Liver (tissue), 9 donors: Measurements from ENCODE around the gene PLP2. TPM values are rescaled to one million over a fixed set of nuclear protein-coding genes. Genes with fewer than 3 reads are reported as not detected.

ENCODE experiments used
- DNase-seq: peaks from one replicate; pipeline ENCODE4 v3.0.0-alpha.2; 2017; ENCODE audit warnings: low spot score
- H3K27ac ChIP-seq, 2 donors: one replicate each; pipeline ENCODE4 v1.7.0; 2013; ENCODE audit warnings: inconsistent platforms in 2 of 2, low read length in 2 of 2, control low read depth in 1 of 2, low read depth in 1 of 2, mild to moderate bottlenecking in 1 of 2
- H3K27me3 ChIP-seq, 4 donors: one replicate each; pipeline versions ENCODE4 v1.6.1 to v1.7.0; 2013; ENCODE audit warnings: low read length in 3 of 4, inconsistent platforms in 1 of 4, mild to moderate bottlenecking in 1 of 4, moderate library complexity in 1 of 4; ENCODE audit not compliant: control insufficient read depth in 4 of 4, insufficient read depth in 4 of 4
- H3K36me3 ChIP-seq, 4 donors: one replicate each; pipeline versions ENCODE4 v1.6.1 to v1.7.0; 2013; ENCODE audit warnings: low read length in 3 of 4, mild to moderate bottlenecking in 3 of 4, low read depth in 1 of 4, moderate library complexity in 1 of 4; ENCODE audit not compliant: control insufficient read depth in 4 of 4, insufficient read depth in 3 of 4
- H3K4me1 ChIP-seq, 4 donors: one replicate each; pipeline versions ENCODE4 v1.6.1 to v1.7.0; 2013; ENCODE audit warnings: low read length in 3 of 4, mild to moderate bottlenecking in 3 of 4, moderate library complexity in 1 of 4; ENCODE audit not compliant: control insufficient read depth in 4 of 4, insufficient read depth in 4 of 4
- H3K4me3 ChIP-seq, 3 donors: one replicate each; pipeline versions ENCODE4 v1.6.1 to v1.7.0; 2013; ENCODE audit warnings: low read length in 3 of 3, control low read depth in 1 of 3, low read depth in 1 of 3, mild to moderate bottlenecking in 1 of 3
- H3K9ac ChIP-seq, 2 donors: one replicate each; pipeline ENCODE4 v1.7.0; 2013; ENCODE audit warnings: low read length in 2 of 2, mild to moderate bottlenecking in 2 of 2, moderate library complexity in 2 of 2, control low read depth in 1 of 2, low read depth in 1 of 2
- H3K9me3 ChIP-seq, 4 donors: one replicate each; pipeline versions ENCODE4 v1.6.1 to v1.7.0; 2013; ENCODE audit warnings: low read length in 3 of 4; ENCODE audit not compliant: control insufficient read depth in 4 of 4
- EGR1 ChIP-seq, 2 donors: IDR thresholded peaks; 2 replicates each; pipeline ENCODE4 v1.6.1; 2016 to 2018; ENCODE audit warnings: antibody characterized with exemption in 2 of 2, low read depth in 2 of 2
- FOXA1 ChIP-seq: IDR thresholded peaks from 2 replicates; pipeline ENCODE4 v1.6.1; 2016; ENCODE audit warnings: antibody characterized with exemption
- FOXA2 ChIP-seq: IDR thresholded peaks from 2 replicates; pipeline ENCODE4 v1.6.1; 2016; ENCODE audit warnings: antibody characterized with exemption
- GABPA ChIP-seq, 2 donors: IDR thresholded peaks in 1 of 2; conservative IDR thresholded peaks in 1 of 2; 2 replicates each; pipeline ENCODE4 v1.6.1; 2016; ENCODE audit warnings: antibody characterized with exemption in 2 of 2, mild to moderate bottlenecking in 1 of 2, moderate library complexity in 1 of 2
- HNF4A ChIP-seq, 2 donors: conservative IDR thresholded peaks; 2 replicates each; pipeline ENCODE4 v1.6.1; 2016; ENCODE audit warnings: antibody characterized with exemption in 2 of 2, mild to moderate bottlenecking in 2 of 2
- HNF4G ChIP-seq: IDR thresholded peaks from 2 replicates; pipeline ENCODE4 v1.6.1; 2016; ENCODE audit warnings: antibody characterized with exemption
- JUND ChIP-seq, 2 donors: IDR thresholded peaks; 2 replicates each; pipeline ENCODE4 v1.6.1; 2016; ENCODE audit warnings: antibody characterized with exemption in 2 of 2
- MAX ChIP-seq: IDR thresholded peaks from 2 replicates; pipeline ENCODE4 v1.6.1; 2016; ENCODE audit warnings: antibody characterized with exemption
- NR2F2 ChIP-seq: IDR thresholded peaks from 2 replicates; pipeline ENCODE4 v1.6.1; 2016; ENCODE audit warnings: antibody characterized with exemption
- RAD21 ChIP-seq, 2 donors: IDR thresholded peaks; 2 replicates each; pipeline ENCODE4 v1.6.1; 2016; ENCODE audit warnings: antibody characterized with exemption in 2 of 2, mild to moderate bottlenecking in 2 of 2
- REST ChIP-seq: IDR thresholded peaks from 2 replicates; pipeline ENCODE4 v1.6.1; 2016; ENCODE audit warnings: antibody characterized with exemption, mild to moderate bottlenecking
- RXRA ChIP-seq, 2 donors: IDR thresholded peaks; 2 replicates each; pipeline ENCODE4 v1.6.1; 2017 to 2018; ENCODE audit warnings: antibody characterized with exemption in 2 of 2, mild to moderate bottlenecking in 1 of 2
- SP1 ChIP-seq: IDR thresholded peaks from 2 replicates; pipeline ENCODE4 v1.6.1; 2018; ENCODE audit warnings: antibody characterized with exemption, mild to moderate bottlenecking
- TAF1 ChIP-seq: conservative IDR thresholded peaks from 2 replicates; pipeline ENCODE4 v1.6.1; 2016; ENCODE audit warnings: antibody characterized with exemption, mild to moderate bottlenecking
- YY1 ChIP-seq: IDR thresholded peaks from 2 replicates; pipeline ENCODE4 v1.6.1; 2016; ENCODE audit warnings: antibody characterized with exemption, mild to moderate bottlenecking
- WGBS: extraction: QIAGEN DNeasy Blood & Tissue Kit; methylation state at CpG from one replicate; pipeline ENCODE4 v1.1.7; 2013; 5-methylcytosine and 5-hydroxymethylcytosine counted together
- polyA plus RNA-seq, 2 donors: library from polyadenylated mRNA; stranded (reverse) in 1 of 2; unstranded in 1 of 2; fragments of 200-250 nt in 1 of 2; fragments of >200 nt in 1 of 2; fragmentation: Nextera tagmentation in 1 of 2; extraction: Ambion mirVana in 1 of 2; gene quantifications; one replicate each; pipeline versions ENCODE4 v1.2.1 to v1.2.3, GENCODE V29; 2013 to 2015
- total RNA-seq, 2 donors: library from RNA; depleted of rRNA; stranded (reverse); fragments of >200 nt; gene quantifications; one replicate each; pipeline ENCODE4 v1.2.3, GENCODE V29; 2014
- TF ChIP-seq, protein P1 (sequence below): IDR thresholded peaks from 2 replicates; pipeline ENCODE4 v1.6.1; 2016; ENCODE audit warnings: antibody characterized with exemption
- TF ChIP-seq, protein P2 (sequence below): fragments of 150-350 bp; IDR thresholded peaks from 2 replicates; pipeline ENCODE4 v1.5.1; 2017; ENCODE audit warnings: improper control_type of control experiment, low read depth, low read length; ENCODE audit not compliant: missing input control
- TF ChIP-seq, protein P3 (sequence below): IDR thresholded peaks from 2 replicates; pipeline ENCODE4 v1.6.1; 2016; ENCODE audit warnings: antibody characterized with exemption
- donor health status: healthy.
- donor health status: healthy.
- donor health status: healthy.
- donor health status: healthy.
- donor health status: healthy.

PLP2 gene
- total and polyA plus RNA-seq, 4 donors: 2.4 to 24.5 (median 14.7) TPM

- Histone ChIP-seq H3K4me1 (peaks cover 0 to 4% (median 2%) of the 10 kb centered on the region in 4 donors), H3K9me3 (no peaks in the 10 kb centered on the region), H3K4me3 (no peak overlapping the region), H3K9ac (no peak overlapping the region), H3K27me3 (no peaks in the 10 kb centered on the region), H3K27ac (no peak overlapping the region), H3K36me3 (no peaks in the 10 kb centered on the region)
- DNase-seq: no peak
- 18% methylated on average over 12 of the region's 12 CpGs for WGBS
- TF ChIP-seq REST (no peak), JUND (IDR thresholded peaks at IDR 0.05) (no peak), EGR1 (IDR thresholded peaks at IDR 0.05; ENCODE audit: low read depth in 2 of 2) (no peak), MAX (no peak), RAD21 (IDR thresholded peaks at IDR 0.05) (no peak), HNF4A (conservative IDR thresholded peaks at IDR 0.05) (no peak), YY1 (no peak), HNF4G (no peak), GABPA (IDR thresholded peaks at IDR 0.05 in 1 of 2, conservative IDR thresholded peaks at IDR 0.05 in 1 of 2) (no peak), TAF1 (no peak), SP1 (no peak), FOXA1 (no peak), FOXA2 (no peak), RXRA (IDR thresholded peaks at IDR 0.05) (no peak), NR2F2 (no peak)
- TF ChIP-seq, protein P1, sequence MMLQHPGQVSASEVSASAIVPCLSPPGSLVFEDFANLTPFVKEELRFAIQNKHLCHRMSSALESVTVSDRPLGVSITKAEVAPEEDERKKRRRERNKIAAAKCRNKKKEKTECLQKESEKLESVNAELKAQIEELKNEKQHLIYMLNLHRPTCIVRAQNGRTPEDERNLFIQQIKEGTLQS: no peak
- TF ChIP-seq, protein P2, sequence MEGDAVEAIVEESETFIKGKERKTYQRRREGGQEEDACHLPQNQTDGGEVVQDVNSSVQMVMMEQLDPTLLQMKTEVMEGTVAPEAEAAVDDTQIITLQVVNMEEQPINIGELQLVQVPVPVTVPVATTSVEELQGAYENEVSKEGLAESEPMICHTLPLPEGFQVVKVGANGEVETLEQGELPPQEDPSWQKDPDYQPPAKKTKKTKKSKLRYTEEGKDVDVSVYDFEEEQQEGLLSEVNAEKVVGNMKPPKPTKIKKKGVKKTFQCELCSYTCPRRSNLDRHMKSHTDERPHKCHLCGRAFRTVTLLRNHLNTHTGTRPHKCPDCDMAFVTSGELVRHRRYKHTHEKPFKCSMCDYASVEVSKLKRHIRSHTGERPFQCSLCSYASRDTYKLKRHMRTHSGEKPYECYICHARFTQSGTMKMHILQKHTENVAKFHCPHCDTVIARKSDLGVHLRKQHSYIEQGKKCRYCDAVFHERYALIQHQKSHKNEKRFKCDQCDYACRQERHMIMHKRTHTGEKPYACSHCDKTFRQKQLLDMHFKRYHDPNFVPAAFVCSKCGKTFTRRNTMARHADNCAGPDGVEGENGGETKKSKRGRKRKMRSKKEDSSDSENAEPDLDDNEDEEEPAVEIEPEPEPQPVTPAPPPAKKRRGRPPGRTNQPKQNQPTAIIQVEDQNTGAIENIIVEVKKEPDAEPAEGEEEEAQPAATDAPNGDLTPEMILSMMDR: no peak
- TF ChIP-seq, protein P3, sequence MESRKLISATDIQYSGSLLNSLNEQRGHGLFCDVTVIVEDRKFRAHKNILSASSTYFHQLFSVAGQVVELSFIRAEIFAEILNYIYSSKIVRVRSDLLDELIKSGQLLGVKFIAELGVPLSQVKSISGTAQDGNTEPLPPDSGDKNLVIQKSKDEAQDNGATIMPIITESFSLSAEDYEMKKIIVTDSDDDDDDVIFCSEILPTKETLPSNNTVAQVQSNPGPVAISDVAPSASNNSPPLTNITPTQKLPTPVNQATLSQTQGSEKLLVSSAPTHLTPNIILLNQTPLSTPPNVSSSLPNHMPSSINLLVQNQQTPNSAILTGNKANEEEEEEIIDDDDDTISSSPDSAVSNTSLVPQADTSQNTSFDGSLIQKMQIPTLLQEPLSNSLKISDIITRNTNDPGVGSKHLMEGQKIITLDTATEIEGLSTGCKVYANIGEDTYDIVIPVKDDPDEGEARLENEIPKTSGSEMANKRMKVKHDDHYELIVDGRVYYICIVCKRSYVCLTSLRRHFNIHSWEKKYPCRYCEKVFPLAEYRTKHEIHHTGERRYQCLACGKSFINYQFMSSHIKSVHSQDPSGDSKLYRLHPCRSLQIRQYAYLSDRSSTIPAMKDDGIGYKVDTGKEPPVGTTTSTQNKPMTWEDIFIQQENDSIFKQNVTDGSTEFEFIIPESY: no peak
These were observed 27.0 kb downstream of the PLP2 start for GRCh38 chrX:49198540-49199314.
